Measurements from ENCODE around the gene GRIN3B. TPM values are rescaled to one million over a fixed set of nuclear protein-coding genes. Genes with fewer than 3 reads are reported as not detected.

GRIN3B gene
- total RNA-seq, 1 experiment from 2014 or later, result not detected

Other genes with a start within 250 kb of the GRIN3B start
- gene MISP, start 249.3 kb upstream of the GRIN3B start, total RNA-seq (2014; rRNA removed; shearing (Covaris generic)), result not detected in 2 replicates
- 131 and 138 TPM in 2 replicates for gene PTBP1, start 203.0 kb upstream of the GRIN3B start, total RNA-seq (2014; rRNA removed; shearing (Covaris generic))
- gene PLPPR3, start 178.5 kb upstream of the GRIN3B start, total RNA-seq (2014; rRNA removed; shearing (Covaris generic)), result 0.14 TPM in 1 of 2 replicates, not detected in the other
- gene AZU1, start 172.6 kb upstream of the GRIN3B start, total RNA-seq (2014; rRNA removed; shearing (Covaris generic)), result not detected in 2 replicates
- gene PRTN3, start 159.4 kb upstream of the GRIN3B start, total RNA-seq (2014; rRNA removed; shearing (Covaris generic)), result 0.72 TPM in 1 of 2 replicates, not detected in the other
- gene ELANE, start 148.1 kb upstream of the GRIN3B start, total RNA-seq (2014; rRNA removed; shearing (Covaris generic)), result not detected in 2 replicates
- 2.3 and 3.5 TPM in 2 replicates for gene CFD, start 140.8 kb upstream of the GRIN3B start, total RNA-seq (2014; rRNA removed; shearing (Covaris generic))
- 16.6 and 27.4 TPM in 2 replicates for gene MED16, start 107.2 kb upstream of the GRIN3B start, total RNA-seq (2014; rRNA removed; shearing (Covaris generic))
- not detected in 2 replicates for gene RNU6-9, start 106.9 kb upstream of the GRIN3B start, total RNA-seq (2014; rRNA removed; shearing (Covaris generic))
- 20.3 and 26.8 TPM in 2 replicates for gene R3HDM4, start 87.2 kb upstream of the GRIN3B start, total RNA-seq (2014; rRNA removed; shearing (Covaris generic))
- not detected in 2 replicates for gene KISS1R, start 83.1 kb upstream of the GRIN3B start, total RNA-seq (2014; rRNA removed; shearing (Covaris generic))
- 2.3 and 9.0 TPM in 2 replicates for gene ARID3A, start 74.4 kb upstream of the GRIN3B start, total RNA-seq (2014; rRNA removed; shearing (Covaris generic))
- 61.9 and 77.2 TPM in 2 replicates for gene WDR18, start 16.1 kb upstream of the GRIN3B start, total RNA-seq (2014; rRNA removed; shearing (Covaris generic))
- gene TMEM259, start 20.7 kb downstream of the GRIN3B start, total RNA-seq (2014; rRNA removed; shearing (Covaris generic)), result 57.0 and 72.5 TPM in 2 replicates
- gene RNU6-2, start 21.1 kb downstream of the GRIN3B start, total RNA-seq (2014; rRNA removed; shearing (Covaris generic)), result not detected in 2 replicates
- gene CNN2, start 26.2 kb downstream of the GRIN3B start, total RNA-seq (2014; rRNA removed; shearing (Covaris generic)), result 111 and 123 TPM in 2 replicates
- 2.9 and 3.6 TPM in 2 replicates for gene ABCA7, start 39.7 kb downstream of the GRIN3B start, total RNA-seq (2014; rRNA removed; shearing (Covaris generic))
- 2.4 and 3.2 TPM in 2 replicates for gene ARHGAP45, start 66.7 kb downstream of the GRIN3B start, total RNA-seq (2014; rRNA removed; shearing (Covaris generic))
- 237 and 244 TPM in 2 replicates for gene POLR2E, start 95.0 kb downstream of the GRIN3B start, total RNA-seq (2014; rRNA removed; shearing (Covaris generic))
- 470 and 493 TPM in 2 replicates for gene GPX4, start 103.6 kb downstream of the GRIN3B start, total RNA-seq (2014; rRNA removed; shearing (Covaris generic))
- 8.6 and 14.8 TPM in 2 replicates for gene SBNO2, start 173.8 kb downstream of the GRIN3B start, total RNA-seq (2014; rRNA removed; shearing (Covaris generic))
- 17.4 and 28.7 TPM in 2 replicates for gene STK11, start 205.4 kb downstream of the GRIN3B start, total RNA-seq (2014; rRNA removed; shearing (Covaris generic))
- 0.37 and 1.2 TPM in 2 replicates for gene CBARP, start 237.6 kb downstream of the GRIN3B start, total RNA-seq (2014; rRNA removed; shearing (Covaris generic))
- 34.9 and 37.0 TPM in 2 replicates for gene ATP5F1D, start 241.3 kb downstream of the GRIN3B start, total RNA-seq (2014; rRNA removed; shearing (Covaris generic))
- gene MIDN, start 248.2 kb downstream of the GRIN3B start, total RNA-seq (2014; rRNA removed; shearing (Covaris generic)), result 2.4 and 4.2 TPM in 2 replicates

Measured in H4 (cell line).